GM10847 (cell line): Measurements from ENCODE around the gene KIF2A.

Experiments used
- POLR2A ChIP-seq: IDR thresholded peaks from 2 replicates; pipeline ENCODE4 v1.6.1; 2011; ENCODE audit not compliant: insufficient read length; ENCODE audit errors: extremely low read depth

Gene KIF2A

DNA sequence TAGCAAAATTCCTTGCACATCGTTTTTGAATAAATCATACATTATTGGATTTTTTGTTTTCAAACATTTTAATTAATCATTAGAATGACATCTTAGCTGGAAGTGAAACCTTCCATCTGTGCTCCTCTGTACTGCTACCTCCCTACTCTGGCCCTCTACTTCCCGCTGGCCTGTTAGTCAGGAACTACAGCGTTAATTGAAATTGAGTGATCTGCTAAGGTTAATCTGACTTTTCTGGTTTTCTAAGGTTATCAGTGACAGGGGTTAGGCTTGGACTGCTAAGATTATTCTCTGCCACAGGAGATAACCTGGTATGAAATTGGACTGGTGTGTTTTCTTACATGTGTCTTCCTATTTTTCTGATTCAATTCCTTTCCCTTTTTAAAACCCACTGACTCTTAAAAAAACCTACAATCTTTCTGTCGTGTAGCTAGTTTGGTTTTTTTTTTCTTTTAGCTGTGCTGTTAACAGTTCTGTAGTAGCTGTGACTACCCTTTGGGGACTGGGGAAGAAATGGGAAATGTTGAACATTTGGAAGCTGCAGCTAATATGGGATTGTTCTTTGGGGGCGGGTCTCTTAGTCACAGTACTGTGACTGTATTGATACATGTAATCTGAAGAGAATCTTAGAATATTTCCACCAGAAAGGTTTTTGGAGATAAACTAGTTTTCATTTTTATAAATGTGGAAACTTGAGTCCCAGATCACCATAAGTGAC is 4.6 kb downstream of the KIF2A start:
- no peak for TF ChIP-seq POLR2A

- TF ChIP-seq POLR2A: no peak
These were observed 6.0 kb downstream of the KIF2A start for GRCh38 chr5:62312036-62312435.

DNA sequence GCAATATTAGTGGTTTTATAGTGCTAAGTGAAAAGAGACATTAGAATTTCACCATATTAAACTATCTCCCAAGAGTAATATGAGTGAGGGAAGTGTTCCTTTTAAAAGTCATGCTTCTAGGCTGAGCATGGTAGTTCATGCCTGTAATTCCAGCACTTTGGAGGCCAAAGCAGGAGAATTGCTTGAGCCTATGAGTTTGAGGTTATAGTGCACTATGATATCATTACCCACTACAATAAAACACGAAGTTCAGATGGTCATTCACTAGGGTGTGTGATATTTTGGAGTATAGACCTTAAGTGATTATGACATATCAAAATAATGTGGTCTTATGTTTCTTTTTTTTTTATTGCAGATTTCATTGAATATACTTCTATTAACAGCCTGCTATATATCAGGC is 6.7 kb downstream of the KIF2A start:
- TF ChIP-seq POLR2A: no peak

DNA sequence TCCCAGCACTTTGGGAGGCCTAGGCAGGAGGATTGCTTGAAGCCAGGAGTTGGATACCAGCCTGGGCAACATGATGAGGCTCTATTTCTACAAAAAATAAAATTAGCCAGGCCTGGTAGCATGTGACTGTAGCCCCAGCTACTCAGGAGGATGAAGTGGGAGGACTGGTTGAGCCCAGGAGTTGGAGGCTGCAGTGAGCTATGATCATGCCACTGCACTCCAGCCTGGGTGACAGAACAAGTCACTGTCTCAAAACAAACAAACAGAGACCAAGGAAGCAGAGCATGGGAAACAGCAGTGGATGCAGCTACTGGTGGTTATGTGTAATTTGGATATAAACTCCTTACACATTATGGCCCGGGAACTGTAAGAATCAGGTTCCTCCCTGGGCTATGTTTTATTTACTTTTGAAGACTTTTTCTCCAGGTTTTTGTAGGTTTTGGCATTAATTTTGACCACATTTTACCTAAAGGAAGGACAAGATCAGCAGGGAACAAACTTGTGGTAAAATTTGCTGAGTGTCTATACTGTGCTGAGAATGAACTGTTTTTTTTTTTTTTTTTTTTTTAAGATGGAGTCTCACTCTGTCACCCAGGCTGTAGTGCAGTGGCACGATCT is 8.3 kb downstream of the KIF2A start:
- no peak for TF ChIP-seq POLR2A

- no peak for TF ChIP-seq POLR2A
These were observed 9.6 kb downstream of the KIF2A start for GRCh38 chr5:62315376-62316175.

DNA sequence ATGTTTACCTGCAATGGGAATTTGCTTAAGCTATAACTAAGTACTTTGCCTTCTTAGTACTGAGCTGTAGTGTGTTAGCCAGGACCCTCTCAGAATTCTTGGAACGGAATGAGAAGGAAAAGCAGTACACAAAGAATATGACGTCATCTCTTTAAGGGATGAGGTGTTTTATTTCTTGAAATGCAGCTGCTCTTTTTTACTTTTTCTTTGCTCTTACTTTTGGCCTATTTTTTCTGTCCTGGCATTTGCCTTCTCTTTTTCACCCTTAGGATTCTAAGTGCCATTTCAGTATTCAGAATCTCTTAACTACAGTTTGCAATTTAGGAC is 10.1 kb downstream of the KIF2A start:
- TF ChIP-seq POLR2A: no peak

DNA sequence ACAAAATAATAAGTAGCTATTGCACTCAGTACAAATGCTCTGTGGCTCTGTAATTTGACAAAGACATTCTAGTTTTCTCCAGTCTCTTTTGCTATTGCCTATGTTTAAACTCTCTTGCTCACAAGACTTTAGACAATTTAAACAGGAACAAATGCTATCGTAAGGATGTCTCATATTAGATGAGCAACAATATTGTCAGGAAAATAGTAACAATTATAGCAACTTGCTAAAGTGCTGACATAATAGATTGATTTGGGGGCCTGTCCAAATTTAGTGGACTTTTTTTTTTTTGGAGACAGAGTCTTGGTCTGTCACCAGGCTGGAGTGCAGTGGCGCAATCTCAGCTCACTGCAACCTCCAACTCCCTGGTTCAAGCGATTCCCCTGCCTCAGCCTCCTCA is 11.8 kb downstream of the KIF2A start:
- TF ChIP-seq POLR2A: no peak

DNA sequence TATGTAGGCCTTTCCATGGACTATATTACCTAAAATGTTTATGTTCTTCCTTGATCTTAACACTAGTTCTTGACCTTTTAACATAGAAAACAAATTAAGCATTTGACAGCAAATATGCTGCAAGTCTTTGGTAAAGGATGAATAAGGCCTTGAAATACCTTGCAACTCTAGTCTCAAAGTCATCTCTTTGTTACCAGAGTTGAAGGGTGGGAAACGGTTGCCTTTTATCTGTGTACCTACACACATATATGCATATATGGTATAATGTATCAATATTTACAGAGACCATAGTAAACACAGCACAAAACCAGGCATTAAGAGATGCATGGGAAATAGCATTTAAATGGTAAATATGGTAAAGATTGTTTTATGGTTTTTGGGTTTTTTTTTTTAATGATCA is 16.5 kb downstream of the KIF2A start:
- no peak for TF ChIP-seq POLR2A

GRCh38 chr5:62326302-62326701 is 20.3 kb downstream of the KIF2A start:
- TF ChIP-seq POLR2A: no peak

DNA sequence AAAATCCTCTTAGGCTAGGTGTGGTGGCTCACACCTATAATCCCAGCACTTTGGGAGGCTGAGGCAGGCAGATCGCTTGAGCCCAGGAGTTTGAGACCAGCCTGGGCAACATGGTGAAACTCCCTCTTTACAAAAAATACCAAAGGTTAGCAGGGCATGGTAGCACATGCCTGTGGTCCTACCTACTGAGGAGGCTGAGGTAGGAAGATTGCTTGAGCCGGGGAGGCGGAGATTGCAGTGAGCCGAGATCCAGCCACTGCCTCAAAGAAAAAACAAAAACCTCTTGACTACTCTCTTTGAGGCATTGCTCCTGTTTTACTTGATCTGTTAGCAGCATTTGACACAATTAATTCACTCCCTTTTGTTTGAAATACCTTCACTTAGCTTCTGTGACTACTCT is 20.7 kb downstream of the KIF2A start:
- no peak for TF ChIP-seq POLR2A

GRCh38 chr5:62327138-62328053 is 21.4 kb downstream of the KIF2A start:
- TF ChIP-seq POLR2A: no peak

DNA sequence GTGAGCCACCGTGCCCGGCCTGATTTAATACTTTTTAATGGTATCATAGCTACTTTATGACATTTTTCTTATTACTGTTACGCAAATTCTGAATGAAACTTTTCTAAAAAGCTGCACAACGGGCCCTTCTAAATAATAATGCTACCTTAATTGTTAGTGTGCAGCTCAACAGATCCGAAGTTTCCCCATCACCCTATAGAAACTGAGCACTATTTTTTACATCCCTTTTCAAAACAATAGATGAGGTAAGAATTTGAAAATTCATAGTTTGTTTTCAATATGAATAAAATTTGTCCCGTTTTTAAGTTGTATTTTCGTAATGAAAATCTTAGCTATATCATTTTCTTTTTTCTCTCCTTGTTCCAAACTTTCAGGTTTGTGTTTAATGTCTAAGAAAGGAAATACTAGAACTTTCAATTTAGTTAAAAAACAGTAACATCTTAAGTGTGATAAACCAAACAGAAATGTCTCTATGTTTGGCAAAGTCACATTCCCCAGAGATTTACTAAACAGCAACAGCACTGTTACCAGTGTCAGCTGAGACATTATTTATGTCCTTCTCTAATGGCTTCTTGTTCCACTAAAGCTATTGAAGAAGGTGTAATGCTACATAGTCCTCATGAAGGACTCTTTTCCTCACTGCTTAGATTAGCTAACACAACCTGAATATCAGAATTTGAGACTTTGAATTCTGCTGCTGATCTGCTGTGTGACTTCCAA is 22.9 kb downstream of the KIF2A start:
- no peak for TF ChIP-seq POLR2A

- TF ChIP-seq POLR2A: no peak
These were observed 24.3 kb downstream of the KIF2A start for GRCh38 chr5:62330302-62330701.

GRCh38 chr5:62331921-62332320 is 25.9 kb downstream of the KIF2A start:
- TF ChIP-seq POLR2A: no peak
